ENCODE results near the gene YAP1.

YAP1 gene

DNA sequence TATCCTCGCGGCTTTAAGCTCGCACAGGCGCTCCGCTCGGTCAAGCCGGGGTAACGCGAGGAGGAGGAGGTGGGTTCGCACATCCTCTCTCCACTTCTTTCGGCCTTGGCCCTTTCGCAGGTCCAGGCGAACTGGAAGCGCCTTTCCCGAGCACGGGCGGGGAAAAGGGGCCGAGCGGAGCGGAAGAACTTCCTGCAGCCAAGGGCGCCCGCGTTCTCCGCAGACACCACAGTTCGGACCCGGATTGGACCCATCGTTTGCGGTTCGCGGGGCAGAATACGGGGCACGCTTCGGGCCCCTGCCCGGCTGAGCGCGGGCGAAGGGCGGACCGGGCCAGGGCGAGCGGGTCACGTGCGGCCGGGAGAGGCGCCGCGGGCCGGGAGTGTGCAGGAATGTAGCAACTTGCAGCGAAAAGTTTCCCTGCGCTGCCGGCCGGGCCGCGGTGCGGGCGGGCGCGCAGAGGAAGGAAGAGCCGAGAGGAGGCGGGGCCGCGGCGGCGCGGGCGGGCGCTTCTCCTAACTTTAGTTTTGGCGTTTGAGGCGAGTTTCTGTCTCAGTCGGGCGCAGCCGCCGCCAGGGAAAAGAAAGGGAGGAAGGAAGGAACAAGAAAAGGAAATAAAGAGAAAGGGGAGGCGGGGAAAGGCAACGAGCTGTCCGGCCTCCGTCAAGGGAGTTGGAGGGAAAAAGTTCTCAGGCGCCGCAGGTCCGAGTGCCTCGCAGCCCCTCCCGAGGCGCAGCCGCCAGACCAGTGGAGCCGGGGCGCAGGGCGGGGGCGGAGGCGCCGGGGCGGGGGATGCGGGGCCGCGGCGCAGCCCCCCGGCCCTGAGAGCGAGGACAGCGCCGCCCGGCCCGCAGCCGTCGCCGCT is at the start of gene YAP1:
Gene YAP1, plus strand, starts transcription at position 552 of the 865 bp plus-strand sequence. CDS start 402 bp downstream, outside the sequence.
- peak; percentile 5 for DNase-seq

DNA sequence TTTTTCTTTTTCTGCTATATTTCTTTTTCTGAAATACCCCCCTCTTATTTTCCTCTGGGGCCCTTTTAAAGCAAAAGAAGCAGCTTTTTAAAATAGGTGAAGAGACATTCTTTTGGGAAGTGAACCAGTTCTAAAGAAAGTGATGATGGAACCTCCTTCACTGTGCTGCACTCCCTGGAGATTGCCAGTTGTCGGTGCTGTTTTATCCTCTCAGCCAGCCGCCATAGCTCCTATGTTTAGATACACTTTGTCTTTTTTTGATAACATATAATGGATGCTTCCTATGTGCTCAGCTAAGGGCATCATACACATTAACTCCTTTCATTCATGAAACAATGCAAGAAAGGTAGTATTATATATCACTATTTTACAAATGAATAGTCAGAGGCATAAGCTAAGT is 49.0 kb upstream of the YAP1 start:
- DNase-seq, result no peak

GRCh38 chr11:102062106-102062505 is 48.1 kb upstream of the YAP1 start:
- no peak for DNase-seq

DNA sequence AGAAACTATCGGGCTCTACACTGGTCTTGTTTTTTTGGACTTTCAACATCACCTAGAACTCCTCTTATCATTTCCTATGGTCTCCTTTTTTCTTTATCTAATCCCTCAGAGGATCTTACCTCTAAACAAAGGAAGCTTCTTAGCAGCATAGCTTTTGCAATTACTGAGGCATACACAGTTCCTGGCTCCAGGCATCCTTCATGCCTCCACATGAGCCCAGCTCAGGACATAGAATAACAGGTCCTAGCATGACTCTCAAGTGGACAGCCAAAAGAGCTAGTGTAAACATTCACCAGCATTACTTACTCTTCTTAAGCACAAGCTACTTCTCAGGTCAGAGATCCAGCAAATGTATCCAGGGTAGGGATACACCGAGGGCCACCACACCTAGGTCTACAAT is 45.9 kb upstream of the YAP1 start:
- no peak for DNase-seq

- DNase-seq, result no peak
Measured at GRCh38 chr11:102070766-102071165, 39.5 kb upstream of the YAP1 start.

- no peak for DNase-seq
Measured at GRCh38 chr11:102071497-102072472, 38.5 kb upstream of the YAP1 start.

GRCh38 chr11:102073253-102073652 is 37.0 kb upstream of the YAP1 start:
- DNase-seq, result no peak

GRCh38 chr11:102079625-102080024 is 30.6 kb upstream of the YAP1 start:
- DNase-seq, result no peak

GRCh38 chr11:102081313-102081712 is 28.9 kb upstream of the YAP1 start:
- no peak for DNase-seq

GRCh38 chr11:102085864-102086551 is 24.2 kb upstream of the YAP1 start:
- no peak for DNase-seq

- no peak for DNase-seq
Measured at GRCh38 chr11:102097186-102097585, 13.1 kb upstream of the YAP1 start.

- DNase-seq, result no peak
Measured at GRCh38 chr11:102099755-102100154, 10.5 kb upstream of the YAP1 start.

DNA sequence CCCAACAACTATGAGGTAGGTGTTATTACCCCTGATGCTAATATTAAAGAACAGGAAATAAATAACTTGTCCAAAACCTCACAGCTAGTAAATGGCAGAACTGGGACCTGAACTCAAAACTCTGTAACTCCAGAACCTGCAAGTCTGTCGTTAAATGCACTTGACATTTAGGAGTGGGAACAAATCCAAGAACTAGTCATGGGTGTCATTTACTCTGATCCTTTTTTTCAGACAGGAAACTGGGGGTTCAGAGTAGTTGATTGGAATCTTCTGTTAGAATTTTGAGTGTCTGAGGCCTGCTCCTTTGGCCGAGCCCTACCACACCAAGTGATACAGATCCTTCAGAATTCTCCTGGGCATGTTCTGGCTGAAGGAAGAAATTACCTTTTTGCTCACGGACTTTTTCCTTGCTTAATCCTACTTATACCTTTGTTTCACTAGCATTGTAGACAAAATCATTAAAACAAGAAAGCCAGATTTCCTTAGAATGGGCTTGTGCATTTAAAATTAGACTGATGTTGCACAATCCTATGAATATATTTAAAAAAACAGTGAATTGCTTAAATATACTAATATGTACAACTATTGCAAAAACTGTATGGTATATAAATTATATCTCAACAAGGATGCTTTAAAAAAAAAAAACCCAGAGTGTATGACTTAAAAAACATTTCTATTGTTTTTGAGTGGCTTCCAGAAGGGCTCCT is 1.4 kb upstream of the YAP1 start:
- DNase-seq, result no peak

GRCh38 chr11:102110761-102111010 is 439 bp downstream of the YAP1 start:
- no peak for DNase-seq

DNA sequence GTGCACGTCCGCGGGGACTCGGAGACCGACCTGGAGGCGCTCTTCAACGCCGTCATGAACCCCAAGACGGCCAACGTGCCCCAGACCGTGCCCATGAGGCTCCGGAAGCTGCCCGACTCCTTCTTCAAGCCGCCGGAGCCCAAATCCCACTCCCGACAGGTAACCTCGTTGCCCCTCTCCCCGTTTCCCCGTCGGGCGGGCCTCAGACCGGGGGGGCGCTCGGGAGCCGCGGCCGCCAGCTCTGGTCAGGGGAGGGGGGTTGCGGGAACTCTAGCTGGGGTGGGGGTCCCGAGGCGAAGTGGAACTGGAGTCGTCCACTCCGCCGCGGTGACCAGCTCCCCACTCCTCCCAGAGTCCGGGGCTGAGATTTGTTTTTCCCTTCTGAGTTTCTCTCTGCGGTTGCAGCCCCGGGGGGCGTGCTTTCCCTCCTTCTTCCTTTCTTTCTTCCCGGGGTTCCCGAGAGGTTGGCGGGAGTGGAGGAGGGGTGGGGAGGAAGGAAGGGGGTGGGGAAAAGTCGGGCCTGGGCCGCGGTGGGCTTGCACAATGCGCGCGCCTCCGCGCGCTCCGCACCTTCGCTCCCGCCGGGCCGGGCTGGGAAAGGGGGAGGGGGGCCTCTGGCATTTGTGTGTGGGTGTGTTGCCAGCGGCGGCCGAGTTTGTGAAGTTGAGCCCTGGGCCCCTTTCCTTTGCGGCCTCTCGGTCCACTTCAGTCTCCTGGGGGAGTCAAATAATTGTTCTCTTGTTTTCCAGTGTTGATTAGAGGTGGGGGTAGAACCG is 952 bp downstream of the YAP1 start:
- no peak for DNase-seq

GRCh38 chr11:102111787-102112508 is 1.7 kb downstream of the YAP1 start:
- no peak for DNase-seq

- DNase-seq, result no peak
Measured at GRCh38 chr11:102112509-102112821, 2.2 kb downstream of the YAP1 start.

GRCh38 chr11:102114032-102114431 is 3.8 kb downstream of the YAP1 start:
- DNase-seq, result no peak

DNA sequence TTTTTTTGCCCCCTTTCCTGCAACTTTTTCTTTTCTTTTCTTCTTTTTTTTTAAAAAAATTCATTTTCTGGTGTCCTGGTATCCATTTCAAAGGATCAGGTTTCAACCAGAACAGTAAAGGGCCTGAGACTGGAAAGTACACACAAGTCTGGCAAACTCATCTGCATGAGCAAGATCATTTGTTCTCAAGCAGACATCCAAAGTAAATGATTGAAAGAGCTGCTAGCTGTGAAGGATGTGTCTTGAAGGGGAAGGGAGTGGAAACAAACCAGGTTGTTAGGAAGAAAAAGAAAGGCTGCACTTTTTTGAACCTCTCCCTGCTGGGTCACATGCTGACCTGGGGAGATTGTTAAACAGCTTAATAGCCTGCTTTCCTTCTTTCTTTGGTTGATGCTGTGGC is 5.3 kb downstream of the YAP1 start:
- DNase-seq, result no peak

DNA sequence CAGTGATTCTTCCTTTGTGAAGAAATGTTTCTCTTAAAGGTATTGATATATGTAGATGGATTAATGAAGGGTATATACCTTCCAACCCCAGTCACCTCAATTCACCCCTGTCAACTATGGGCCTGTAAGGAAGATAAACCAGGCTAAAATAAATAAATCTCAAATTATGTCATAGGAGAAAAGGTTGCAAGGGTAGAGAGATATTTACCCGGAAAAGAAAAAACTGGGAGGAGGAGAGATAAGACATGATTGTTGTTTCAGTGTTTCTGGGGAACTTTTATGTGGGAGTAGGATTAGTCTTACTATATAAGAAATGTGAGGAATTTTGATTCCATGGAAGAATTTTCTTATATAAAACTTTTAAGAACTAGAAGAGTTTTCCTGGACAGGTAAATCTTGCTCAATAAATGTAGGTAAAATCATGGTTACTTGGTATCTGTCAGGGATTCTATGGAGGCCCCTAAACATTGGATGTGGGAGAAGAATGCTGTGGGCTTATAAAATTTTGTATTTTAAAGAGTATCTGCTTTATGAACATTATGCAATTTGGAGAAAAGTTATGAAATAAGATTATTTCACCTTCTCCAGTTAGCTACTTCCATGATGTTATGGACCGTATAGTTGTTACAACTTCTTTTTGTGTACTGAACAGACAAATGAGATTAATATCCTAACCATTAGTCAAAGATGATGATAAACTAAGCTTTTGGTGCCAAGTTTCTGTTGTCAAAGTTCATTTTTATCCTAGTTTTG is 6.4 kb downstream of the YAP1 start:
- DNase-seq, result no peak
